Embryonic facial prominence (tissue), 1 donor: ENCODE results near the gene CDC25B.
"Not testable (repeated sequence)": the region's sequence is repeated elsewhere in the genome, so short reads cannot be mapped to it uniquely, and the experiment has no call there.

ENCODE experiments used
- DNase-seq: peaks from one replicate; pipeline ENCODE4 v3.0.0-alpha.2; 2016; ENCODE audit errors: extremely low spot score

Gene CDC25B

DNA sequence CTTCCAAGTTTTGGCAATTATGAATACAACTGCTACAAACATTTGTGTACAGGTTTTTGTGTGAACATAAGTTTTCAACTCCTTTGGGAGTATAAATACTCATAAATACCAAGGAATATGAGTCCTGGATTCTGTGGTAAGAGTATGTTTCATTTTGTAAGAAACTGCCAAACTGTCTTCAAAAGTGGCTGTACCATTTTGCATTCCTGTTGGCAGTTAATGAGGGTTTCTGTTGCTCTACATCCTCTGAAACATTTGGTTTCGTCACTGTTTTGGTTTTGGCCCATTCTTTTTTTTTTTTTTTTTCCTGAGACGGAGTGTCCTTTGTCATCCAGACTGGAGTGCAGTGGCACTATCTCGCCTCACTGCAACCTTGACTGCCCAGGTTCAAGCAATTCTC is 32.7 kb downstream of the CDC25B start:
- DNase-seq, result no peak

DNA sequence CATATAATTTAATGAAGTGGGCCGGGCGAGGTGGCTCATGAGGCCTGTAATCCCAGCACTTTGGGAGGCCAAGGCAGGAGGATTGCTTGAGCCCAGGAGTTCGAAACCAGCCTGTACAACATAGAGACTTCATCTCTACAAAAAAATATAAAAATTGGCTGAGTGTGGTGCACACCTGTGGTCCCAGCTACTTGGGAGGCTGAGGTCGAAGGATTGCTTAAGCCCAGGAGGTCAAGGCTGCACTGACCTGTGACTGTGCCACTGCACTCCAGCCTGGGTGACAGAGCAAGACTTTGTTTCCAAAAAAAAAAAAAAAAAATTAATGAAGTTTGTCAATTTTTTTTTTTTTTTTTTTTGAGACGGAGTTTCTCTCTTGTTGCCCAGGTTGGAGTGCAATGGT is 33.8 kb downstream of the CDC25B start:
- DNase-seq, result not testable (repeated sequence)

DNA sequence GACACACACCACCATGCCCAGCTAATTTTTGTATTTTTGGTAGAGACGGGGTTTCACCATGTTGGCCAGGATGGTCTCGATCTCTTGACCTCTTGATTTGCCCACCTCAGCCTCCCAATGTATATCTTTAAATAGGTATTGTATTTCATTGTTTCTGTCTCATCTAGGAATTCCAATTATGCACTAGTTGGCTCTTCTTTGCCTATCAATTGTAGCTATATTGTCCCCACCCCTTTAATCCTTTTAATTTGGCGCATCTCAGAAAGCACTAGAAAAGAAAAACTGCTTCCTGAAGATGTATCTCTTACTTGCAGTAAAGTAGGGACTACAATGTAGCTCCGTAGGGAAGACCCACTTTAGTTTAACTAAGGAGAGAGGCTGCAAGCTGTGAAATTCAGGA is 40.0 kb downstream of the CDC25B start:
- no peak for DNase-seq

DNA sequence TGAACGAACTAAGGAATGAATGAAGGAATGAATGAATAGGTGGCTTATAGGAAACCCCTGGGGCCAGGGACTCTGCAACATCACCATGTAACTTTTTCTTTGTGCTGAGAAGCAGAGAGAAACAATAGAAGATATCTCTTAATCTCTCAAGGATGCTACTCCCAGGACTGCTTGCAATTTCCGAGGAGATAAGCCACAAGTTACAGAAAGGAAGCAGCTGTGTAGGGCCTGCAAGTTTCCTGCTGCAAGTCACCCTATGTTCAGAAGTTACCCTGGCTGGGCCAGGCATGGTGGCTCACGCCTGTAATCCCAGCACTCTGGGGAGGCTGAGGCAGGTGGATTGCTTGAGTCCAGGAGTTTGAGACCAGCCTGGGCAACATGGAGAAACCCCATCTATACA is 43.2 kb downstream of the CDC25B start:
- no peak for DNase-seq

DNA sequence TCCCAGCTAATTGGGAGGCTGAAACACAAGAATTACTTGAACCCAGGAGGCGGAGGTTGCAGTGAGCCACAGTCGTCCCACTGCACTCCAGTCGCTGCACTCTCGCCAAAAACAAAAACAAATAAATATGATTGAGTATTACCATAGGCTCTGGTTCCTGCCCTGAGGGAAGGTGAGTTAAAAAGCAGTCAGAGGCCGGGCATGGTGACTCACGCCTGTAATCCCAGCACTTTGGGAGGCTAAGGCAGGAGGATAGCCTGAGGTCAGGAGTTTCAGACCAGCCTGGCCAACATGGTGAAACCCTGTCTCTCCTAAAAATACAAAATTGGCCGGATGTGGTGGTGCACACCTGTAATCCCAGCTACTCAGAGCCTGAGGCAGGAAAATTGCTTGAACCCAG is 44.1 kb downstream of the CDC25B start:
- not testable (repeated sequence) for DNase-seq

DNA sequence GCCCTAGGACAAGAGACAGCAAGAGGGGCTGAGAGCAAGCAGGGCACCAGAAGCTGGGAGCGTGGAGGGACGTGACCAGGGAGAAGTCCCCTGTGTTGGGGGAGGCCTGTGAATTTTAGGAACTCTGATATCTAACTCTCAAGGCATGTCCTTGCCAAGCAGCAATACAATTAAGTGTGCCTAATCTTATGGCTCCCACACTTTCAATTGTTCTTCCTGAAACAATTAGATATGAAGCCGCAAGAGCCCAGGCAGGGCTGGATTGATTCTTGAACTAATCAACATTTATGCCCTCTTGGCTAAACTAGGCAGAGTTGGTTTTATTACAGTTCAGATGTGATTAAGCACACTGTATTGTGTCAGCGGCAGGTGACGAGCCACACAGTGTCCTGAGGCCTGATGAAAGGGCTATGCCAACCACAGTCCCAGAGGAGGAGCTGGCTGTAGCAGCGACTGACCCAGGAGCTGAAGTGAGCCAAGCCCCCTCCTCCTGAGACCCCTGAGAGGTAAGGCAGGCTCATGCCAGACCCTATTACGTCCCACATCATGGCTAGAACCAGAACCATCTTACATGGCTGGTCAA is 46.3 kb downstream of the CDC25B start:
- no peak for DNase-seq

DNA sequence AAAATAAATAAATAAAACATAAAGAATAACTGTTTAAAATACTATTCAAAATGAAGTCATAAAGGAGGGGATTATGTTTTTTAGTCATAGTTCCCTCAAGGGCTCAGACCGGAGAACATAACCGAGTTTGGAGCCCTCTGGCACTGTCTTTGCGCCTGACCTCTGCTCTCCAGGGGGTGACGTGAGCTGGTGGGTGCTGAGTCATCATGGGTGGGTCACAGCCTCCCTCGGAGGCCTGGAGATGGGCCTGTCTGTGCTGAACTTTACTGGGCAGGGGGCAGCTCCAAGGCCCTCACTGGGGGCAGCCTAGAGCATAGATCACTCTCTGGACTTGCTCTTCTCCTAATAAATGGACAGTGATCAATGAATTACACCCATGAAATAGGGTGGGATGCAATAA is 47.4 kb downstream of the CDC25B start:
- no peak for DNase-seq

DNA sequence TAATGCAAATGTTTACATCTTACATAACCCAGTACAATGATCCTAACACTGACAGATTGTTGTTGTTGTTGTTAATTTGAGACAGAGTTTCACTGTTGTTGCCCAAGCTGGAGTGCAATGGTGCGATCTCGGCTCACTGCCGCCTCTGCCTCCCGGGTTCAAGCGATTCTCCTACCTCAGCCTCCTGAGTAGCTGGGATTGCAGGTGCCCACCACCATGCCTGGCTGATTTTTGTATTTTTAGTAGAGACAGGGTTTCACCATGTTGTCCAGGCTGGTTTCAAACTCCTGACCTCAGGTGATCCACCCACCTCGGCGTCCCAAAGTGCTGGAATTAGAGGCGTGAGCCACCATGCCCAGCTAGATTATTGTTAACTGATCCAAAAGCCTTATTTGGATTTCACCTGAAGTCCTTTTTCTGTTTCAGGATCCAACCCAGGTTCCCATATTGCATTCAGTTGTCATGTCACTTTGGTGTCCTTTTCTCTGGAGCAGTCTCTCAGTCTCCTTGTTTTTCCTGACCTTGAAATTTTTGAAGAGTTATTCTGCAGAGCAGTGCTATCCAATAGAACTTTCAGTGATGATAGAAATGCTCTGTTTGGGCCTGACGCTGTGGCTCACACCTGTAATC is 48.0 kb downstream of the CDC25B start:
- not testable (repeated sequence) for DNase-seq

DNA sequence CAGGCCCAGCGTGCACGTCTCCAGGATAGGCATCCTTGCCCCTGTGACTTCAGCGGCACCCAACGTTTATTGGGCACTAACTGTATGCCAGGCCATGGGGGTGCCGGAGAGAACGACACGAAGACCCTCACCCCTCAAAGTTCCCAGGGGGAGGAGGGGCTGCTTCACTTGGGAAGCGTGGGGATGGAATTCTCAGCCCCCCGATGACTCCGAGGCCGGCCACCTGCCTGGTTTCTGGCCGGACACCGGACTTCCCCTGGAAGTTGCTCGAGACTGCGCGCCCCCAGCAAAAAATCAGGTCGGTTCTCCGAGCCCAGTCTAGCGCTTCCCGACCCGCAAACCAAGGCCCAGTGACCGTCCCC is 50.2 kb downstream of the CDC25B start:
- no peak for DNase-seq

DNA sequence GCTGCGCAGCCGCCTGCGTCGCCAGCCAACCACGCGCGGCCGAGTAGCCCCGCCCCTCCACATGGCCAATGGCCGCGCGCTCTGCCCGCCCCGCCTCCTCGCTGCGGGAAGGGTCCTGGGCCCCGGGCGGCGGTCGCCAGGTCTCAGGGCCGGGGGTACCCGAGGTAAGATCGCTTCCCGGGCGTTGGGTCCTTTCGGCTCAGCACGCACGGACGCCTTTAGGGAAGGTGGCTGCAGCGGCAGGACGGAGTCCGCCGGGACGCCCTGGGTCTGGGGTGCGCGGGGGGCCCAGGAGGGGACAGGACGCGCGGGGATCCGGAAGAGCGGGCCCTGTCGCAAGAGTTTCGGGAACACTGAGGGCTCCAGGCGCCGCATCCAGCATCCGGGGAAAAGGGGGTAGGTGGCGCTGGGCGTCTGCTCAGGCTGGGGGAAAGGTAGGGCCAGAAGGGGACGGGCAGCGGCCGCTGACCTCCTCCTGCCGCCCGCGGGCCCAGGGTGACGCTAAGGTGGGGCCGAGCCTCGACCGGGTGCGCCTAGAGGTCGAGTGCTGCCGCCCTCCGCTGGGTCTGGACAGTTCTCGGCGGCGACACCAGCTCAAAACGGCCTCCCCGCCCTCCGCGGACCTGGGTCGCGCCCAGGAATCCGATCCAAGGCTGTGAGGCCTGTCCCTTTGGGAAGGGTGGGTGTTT is 50.8 kb downstream of the CDC25B start, which contains the start of gene MAVS:
TSS of gene MAVS (plus strand) at position 95 of the 689 bp plus-strand sequence. CDS start 7,791 bp downstream, outside the sequence.
- peak; percentile 67 for DNase-seq

DNA sequence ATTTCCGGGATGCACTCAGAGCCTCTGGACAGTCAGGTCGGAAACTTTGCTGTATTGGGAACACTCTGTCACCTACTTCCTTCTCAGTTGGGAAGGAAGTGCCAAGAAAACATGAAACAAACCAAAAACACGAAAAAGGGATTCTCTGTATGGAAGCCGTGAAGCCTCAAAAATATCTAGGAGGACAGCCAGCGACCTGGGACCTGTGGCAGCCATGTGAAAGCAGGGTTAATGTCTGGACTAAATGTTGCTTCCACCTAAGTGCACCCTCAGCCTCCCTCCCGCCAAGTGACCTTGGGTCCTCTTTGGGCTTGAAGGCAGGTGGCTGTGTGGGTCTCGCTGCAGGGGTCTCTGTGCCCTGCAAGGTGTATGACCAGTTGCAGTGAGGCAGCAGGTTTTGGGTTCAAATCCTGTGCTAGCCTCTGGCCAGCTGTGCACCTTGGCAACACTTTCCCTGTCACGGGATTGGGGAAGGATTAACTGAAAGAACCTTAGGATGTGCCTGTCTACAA is 51.4 kb downstream of the CDC25B start:
- no peak for DNase-seq

DNA sequence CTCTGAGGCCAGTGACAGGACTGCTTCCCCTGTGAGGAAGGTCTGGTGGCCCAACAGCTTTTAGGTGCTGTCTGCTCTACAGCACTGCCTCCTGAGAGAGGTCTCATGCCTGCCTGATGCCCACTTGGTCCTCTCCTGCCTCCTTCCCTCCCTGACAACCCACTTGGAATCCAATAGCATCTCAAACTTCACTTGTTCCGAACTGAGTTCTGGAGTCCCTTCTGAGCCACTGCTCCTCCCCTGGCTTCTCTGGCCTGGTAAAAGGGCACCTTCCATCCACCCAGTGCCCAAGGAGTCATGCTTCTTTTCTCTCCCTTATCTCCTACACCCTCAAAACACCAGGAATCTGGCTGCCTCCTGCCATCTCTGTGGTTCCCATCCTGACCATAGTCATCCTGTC is 52.5 kb downstream of the CDC25B start:
- DNase-seq, result no peak

DNA sequence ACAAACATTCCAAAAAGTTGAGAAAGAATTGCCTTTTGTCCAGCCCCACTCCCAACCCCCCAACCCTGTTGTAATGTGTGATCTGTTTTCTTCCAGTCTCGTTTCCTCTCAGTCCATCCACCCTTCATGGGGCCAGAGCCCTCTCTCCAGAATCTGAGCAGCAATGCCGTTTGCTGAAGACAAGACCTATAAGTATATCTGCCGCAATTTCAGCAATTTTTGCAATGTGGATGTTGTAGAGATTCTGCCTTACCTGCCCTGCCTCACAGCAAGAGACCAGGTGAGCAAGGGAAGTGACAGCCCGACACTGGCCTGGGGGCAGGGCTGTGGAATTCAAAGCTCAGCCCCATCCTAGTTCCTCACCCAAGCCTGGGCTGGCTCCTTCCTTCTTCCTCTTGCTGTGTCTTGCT is 58.4 kb downstream of the CDC25B start:
- DNase-seq, result no peak
